CD4-positive, alpha-beta T cell treated with Interleukin-15 for 1 hour (primary cell): Measurements from ENCODE around the gene SLC25A3.
A peak's percentile ranks its signal among the peaks of the same experiment; 100 is the strongest.
"Not testable (repeated sequence)": the region's sequence is repeated elsewhere in the genome, so short reads cannot be mapped to it uniquely, and the experiment has no call there.

Experiments used
- DNase-seq: peaks from one replicate; pipeline ENCODE4 v3.0.0-alpha.2; 2020

Gene SLC25A3

DNA sequence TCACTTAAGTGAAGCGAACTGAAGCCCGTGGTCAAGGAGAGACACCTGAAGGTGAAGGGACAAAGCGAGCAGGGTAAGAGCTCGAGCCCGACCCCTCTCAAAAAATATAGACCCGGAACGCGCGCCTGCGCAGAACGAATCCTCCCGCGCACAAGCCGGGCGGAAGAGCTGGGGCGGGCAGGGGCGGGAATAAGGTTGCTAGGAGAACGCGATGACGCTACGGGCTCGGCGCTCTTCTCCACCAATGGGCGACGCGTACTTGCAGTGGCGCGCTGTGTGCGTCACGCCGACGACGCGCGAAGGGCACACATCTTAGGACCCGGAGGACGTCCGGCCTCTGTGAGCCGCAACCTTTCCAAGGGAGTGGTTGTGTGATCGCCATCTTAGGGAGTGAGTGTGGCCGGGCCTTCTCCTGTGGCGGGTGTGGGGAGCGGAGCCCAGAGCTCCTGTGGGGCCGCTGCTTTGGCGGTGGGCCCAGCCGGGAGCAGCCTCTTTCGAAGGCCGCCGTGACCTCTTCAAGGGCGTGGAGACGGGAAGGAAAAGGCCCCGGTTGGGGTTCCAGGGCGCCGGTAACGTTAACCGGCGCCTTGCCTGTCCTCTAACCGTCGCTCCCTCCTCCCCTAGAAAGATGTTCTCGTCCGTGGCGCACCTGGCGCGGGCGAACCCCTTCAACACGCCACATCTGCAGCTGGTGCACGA lies at the start of gene SLC25A3:
Gene SLC25A3, plus strand, starts transcription at position 336 of the 699 bp plus-strand sequence. Its CDS starts 293 bp downstream, at position 629.
- peak; percentile 98 for DNase-seq

DNA sequence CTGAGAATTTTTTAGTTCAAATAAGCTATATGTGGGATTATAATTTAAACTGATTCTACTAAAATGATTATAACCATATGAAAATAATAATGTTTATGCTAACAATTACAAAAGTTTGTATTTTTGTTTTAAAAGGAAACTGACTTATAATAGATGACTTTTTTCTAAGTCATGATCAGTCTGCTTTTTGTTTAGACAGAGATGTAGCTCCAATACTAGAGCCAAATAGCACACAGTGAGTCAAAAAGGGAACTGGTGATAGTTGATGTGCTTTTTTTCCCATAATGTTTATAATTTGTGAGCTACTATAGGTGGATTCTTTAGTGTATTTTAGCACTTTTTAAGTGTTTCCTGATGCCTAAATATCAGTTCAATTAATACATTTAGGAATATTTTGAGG lies 49.8 kb upstream of the SLC25A3 start:
- DNase-seq, result no peak

DNA sequence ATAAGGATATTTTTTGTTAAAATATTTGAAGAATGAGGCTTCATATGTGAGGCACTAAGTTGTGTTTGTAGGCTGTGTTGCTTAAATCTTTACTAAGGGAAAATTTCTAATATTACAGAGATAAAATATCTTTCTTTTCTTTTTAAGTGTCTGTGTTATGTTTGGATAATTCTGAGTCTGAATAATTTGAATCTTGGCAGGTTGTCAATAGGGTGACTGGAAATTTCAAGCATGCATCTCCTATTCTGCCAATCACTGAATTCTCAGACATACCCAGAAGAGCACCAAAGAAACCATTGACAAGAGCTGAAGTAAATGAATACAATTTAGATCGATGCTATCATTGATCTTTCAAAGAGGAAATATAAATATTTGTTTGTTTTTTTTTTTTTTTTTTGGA lies 48.7 kb upstream of the SLC25A3 start:
- no peak for DNase-seq

DNA sequence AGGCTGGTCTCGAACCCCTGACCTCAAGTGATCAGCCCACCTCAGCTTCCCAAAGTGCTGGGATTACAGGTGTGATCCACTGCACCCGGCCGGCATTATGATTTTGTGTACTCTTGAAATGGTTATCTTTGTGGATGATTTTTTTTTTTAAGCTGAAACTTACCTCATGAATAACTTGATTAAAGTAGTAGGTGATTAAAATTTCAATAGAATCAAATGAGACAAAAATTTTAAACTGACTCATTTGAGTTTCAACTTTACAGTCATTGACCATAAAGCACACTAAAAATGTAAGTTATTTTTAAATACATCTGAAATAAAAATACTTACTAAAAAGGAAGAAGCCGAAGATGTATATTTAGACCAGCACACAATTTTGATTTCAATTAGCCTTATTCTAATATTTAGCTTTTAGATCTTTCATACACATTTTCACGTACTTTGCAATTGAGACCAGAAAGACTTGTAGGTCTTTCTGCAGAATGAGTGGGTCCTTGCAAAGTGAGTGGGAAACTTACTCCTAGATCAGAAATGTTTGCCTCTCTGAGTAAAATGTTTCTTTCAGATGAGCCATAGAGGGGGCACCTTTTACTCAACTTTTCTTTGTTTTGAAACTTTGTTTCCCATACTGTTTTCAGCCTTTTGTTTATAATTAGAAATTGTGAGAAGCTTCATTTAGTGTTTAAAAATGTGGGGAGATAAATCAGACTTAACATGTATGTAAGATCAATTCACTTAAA lies 43.9 kb upstream of the SLC25A3 start:
- no peak for DNase-seq

DNA sequence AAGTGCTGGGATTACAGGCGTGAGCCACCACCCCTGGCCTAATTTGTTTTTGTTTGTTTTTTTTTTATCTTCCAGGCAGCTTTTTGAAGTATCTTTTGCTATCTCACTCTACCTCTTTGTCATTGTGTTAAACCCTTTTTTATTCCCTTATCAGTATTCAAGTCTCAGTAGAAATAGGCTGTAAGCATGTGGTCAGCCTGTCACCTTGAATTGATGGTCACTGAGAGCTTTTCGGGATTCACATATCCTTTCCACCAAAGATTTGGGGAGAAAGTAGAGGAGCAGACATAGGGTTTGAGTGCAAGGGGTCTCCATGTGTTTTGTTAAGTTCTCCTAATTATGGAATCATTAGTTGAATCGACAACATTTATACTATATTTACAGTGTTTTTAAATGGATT lies 41.7 kb upstream of the SLC25A3 start:
- no peak for DNase-seq

DNA sequence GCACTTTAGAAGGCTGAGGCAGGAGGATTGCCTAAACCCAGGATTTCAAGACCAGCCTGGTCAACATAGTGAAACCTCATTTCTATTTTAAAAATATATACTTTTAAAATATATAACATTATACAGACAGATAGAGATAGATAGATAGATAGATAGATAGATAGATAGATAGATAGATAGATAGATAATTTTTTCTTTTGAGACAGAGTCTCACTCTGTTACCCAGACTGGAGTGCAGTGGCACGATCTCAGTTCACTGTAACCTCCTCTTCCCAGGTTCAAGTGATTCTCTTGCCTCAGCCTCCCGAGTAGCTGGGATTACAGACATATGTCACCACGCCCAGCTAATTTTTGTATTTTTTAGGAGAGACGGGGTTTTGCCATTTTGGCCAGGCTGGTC lies 35.4 kb upstream of the SLC25A3 start:
- not testable (repeated sequence) for DNase-seq

DNA sequence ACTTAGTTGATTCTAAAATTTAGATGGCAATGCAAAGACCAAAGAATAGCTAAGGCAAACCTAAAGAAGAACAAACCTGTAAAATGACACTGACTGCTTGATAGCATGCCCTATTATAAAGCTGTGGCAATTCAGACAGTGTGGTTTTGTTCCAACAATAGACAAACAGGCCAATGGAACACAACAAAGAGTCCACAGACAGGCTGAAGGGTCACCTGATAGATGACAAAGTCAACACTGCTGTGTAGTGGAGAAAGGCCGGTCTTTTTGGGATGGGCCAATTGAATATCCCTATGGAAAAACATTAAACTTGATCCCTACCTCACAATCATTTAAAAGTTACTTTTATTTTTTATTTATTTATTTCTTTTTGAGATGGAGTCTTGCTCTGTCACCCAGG lies 33.8 kb upstream of the SLC25A3 start:
- DNase-seq, result no peak

DNA sequence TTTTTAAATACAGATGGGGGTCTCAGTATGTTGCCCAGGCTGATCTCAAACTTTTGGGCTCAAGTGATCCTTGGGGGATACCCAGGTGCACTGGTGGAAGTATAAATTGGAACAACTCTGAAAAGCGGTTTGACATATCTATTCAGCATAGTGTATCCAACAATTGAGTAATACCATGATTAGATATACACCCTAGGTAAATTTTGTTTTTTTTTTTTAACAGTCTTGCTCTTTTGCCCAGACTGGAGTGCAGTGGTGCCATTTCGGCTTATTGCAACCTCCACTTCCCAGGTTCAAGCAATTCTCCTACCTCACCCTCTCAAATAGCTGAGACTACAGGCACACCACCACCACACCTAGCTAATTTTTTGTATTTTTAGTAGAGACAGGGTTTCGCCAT lies 31.6 kb upstream of the SLC25A3 start:
- DNase-seq, result no peak

DNA sequence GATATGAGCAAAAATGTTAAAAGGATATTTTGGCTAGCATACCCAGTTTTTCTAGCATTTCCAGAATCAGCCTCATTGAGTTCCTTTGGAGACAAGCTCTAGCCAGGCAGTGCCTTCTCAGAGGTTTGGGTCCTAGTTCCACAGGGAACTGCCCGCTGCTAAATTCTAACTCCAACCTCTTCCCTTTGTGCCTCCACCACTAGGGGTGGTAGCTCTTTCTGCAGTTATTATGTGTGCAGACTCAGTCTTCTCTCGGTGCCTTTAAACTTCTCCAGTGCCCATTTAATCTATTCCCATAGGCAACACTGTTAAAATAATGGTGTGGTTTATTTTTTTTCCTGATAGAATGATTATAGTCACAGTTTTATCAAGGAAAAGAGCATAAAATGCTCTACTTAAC lies 21.5 kb upstream of the SLC25A3 start:
- no peak for DNase-seq

DNA sequence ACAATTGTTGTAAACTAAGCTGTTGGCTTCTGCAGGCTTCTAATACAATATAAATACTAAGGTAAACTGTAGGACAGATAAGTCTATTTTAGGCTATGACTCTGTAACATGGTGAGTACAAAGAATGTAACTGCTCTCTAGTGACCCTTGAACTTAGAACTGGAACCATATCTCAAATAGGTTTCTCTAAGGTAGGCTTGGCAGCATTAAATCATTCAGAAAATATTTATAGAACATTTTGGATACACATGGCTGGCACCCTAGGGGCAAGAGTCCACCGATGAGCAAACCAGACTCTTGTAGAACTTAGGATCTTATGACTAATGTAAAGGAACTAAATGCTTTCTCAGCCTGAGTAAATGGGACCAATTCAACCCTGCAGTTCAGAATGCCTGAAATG lies 19.4 kb upstream of the SLC25A3 start:
- no peak for DNase-seq

DNA sequence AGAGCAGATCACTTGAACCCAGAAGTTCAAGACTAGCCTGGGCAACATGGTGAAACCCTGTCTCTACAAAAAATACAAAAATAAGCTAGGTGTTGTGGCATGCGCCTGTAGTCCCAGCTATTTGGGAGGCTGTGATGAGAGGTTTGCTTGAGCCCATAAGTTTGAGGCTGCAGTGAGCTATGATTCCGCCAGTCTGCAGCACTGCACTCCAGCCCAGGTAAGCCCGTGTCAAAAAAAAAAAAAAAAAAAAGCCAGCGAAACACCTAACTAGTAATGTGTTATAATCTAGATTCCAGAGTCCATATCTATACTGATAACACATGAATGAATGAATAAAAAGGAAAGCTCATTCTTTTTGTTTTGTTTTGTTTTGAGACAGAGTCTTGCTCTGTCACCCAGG lies 18.5 kb upstream of the SLC25A3 start:
- DNase-seq, result no peak

DNA sequence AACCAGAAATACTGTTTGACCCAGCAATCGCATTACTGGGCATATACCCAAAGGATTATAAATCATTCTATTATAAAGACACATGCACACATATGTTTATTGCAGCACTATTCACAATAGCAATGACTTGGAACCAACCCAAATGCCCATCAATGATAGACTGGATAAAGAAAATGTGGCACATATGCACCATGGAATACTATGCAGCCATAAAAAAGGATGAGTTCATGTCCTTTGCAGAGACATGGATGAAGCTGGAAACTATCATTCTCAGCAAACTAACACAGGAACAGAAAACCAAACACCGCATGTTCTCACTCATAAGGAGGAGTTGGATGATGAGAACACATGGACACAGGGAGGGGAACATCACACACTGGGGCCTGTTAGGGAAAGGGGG lies 16.7 kb upstream of the SLC25A3 start:
- not testable (repeated sequence) for DNase-seq

DNA sequence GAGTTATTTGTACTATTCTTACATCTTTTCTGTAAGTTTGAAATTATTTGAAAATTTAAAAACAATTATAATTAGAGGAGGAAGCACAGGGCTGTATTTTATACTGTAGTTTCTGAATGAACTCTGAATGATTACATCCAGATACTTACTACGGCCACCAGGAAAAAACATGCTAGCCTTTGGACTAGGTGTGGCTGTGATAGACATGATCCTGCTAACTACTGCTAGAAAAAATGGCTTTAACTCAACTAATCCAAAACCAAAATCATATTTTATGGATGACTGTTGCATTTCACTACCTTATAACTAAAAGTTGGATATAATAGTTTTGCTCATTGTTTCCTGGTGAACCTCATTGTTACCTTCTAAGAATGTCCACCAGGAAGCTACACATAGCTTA lies 15.1 kb upstream of the SLC25A3 start:
- DNase-seq, result no peak

DNA sequence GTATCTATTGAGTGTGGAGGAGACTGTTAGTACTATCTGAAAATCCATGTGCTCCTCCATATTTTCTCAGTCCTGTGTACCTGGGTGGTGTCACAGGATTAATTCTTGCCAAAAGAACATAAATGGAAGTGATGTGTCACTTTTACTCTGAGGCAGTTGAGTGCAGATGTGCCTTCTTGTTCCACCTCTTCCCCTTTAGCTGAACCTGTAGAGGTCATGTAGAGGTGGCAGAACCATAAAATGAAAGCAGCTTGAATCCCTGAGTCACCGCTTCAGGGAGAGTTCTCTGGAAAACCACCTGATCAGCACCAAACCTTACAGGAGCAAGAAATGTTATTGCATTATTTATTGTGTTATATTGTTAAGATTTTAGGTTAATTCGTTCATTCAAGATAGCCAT lies 14.7 kb upstream of the SLC25A3 start:
- no peak for DNase-seq

DNA sequence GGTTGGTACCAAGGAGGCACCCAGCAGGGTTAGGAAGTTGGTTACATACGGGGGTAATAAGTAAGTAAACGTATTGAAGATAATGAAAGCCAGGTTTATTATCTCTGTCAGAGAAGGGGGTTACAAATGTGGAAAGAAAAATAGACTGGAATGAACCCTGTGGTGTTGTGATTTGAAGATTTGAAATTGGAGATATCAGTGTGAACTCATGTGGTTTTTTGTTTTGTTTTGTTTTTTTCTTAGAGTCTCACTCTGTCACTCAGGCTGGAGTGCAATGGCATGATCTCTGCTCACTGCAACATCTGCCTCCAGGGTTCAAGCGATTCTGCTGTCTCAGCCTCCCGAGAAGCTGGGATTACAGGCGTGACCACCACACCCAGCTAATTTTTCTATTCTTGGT lies 14.1 kb upstream of the SLC25A3 start:
- DNase-seq, result no peak

DNA sequence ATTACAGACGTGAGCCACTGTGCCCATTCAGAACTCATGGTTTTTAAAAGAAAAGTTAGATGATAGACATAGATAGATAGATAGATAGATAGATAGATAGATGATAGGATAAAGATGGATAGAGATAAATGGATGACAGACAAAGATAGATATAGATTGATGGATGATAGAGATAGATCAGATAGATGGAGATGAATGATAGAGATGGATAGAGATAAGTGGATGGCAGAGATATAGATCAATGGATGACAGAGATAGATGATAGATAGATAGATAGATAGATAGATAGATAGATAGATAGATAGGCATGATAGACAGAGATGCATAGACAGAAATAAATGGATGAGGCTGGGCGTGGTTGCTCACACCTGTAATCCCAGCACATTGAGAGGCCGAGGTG lies 13.7 kb upstream of the SLC25A3 start:
- no peak for DNase-seq

DNA sequence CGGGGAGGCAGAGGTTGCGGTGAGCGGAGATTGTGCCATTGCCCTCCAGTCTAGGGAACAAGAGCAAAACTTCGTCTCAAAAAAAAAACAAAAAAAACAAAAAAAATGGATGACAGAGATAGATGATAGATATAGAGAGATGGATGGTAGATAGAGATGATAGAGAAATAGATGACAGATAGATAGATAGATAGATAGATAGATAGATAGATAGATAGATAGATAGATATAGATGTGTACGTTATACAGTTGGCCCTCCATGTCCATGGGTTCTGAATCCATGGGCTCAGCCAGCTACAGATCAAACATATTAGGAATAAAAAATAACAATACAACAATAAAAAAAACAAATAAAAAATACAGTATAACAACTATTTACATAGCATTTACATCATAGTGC lies 12.8 kb upstream of the SLC25A3 start:
- no peak for DNase-seq

DNA sequence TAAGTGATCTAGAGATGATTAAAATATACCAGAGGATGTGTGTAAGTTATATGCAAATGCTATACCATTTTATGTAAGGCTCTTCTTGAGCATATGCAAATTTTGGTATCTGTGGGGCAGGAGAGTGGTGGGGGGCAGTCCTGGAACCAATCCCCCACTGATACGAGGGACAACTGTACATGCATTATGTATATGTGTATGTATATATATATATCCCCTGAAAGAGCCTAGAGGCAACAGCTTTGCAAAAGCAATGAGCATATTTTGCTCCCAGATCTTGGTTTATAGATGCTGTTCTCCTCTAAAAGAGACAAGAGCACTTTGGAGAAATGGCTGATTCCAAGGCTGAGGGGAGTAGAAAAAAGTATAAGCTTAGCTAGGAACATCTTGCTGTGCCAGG lies 12.4 kb upstream of the SLC25A3 start:
- no peak for DNase-seq

DNA sequence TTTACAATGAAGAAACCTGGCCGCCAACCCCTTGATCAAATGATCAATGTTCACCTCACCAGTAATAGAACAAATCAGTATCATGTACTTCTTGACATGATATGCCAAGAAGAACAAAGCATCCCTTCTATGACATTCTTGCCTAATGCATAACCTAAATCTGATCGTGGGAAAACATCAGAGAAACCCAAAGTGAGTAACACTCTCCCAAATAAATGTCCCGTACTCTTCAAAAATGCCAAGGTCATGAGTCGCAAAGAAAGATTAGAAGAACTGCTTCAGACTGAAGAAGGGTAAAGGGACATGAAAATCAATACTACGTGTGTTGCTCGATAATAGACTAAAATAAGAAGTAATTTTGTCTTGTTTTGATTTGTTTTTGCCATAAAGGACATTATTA lies 11.4 kb upstream of the SLC25A3 start:
- DNase-seq, result no peak

DNA sequence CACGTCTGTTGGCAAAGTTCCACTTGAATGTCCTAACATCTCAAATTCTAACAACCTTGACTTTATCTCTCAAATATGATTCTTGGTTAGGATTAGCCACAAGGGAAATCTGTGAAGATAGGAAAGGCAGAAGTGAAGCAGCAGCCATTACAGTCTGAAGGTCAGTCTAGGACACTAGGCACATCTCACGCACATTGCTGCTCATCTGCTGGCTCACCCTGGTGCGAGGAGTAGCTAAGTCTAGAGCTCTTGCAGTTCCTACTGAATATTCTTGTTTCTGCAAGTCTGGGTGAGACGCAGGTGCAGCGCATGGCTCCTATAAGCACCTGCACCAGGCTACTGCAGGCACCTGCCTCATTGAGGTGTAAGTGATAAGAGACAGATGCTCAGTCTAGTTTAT lies 6.4 kb upstream of the SLC25A3 start:
- DNase-seq, result no peak

DNA sequence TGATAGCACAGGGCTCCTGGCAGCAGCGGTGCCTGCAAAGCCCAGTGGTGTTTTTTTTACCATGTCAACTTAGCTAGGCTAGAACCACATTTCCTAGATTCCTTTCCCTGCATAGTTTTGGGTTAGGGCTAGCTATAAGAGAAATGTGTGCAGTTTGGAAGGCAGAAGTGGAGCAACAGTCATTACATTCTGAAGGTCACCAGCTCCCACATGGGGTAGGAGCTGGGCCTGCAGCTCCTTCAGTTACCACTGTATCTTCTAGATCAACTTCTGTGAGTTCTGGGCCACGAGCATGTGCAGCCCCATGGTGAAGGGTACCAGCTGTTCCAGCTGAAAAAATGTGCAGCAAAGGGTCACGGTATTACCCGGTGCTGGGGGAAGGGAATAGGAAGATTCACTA lies 2.3 kb upstream of the SLC25A3 start:
- DNase-seq, result no peak

DNA sequence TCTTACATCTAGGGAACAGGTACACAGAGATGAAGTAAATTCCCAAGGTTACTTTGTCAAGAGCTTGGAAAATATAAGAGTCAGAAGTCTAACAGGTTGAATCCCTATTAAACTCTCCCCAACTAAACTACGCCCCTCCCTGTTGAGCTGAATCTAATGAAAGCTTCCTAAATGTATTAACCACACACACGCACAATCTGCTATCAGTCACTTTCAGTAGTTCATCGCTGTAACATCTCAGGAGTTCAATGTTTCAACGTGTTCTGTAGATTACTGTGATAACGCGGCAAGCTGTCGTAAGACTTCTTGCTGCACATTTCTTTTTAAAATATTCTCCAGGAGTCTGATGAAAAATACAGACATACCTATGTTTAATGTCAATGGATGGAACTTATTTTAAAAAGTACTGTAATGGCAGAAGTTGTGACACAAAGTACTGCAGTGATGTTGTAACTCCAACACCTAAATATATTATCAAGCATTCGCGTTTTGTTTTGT lies 612 bp upstream of the SLC25A3 start:
- no peak for DNase-seq

DNA sequence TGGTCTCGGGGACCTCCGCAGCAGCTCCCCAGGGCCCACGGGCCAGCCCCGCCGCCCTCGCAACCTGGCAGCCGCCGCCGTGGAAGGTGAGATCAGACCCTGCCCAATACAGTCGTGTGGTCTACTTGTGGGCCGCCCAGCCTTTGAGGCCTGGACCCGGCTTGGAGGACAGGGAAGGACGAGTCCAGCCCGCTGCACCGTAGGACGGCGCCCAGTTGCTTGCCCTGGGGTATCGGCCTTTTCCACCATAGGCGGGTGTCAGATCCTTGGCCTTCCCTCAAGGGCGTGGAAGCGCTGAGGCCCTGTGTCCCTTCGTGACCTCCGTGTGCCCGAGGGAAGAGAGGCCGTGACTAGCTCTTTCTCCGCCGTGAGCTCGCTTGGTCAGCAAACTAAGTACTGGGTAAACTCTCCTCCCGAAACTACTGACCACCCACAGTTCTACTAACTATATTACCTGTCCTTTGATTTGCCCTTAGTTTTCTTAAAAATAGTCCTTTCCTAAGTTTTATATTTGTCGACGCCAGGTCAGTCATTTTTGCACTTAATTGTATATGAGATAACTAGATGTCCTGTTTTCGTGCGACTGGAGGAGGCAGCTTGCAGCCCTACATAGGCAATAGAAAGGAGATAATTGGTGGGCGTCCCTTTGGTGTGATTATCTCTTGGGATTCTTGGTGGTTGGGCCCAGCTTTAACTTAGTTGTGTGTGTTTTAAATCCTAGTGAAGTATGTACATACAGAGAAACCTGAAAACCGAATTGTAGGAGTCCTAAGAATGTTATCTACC lies 757 bp downstream of the SLC25A3 start:
- peak; percentile 33 for DNase-seq
